Chondrocyte (in vitro differentiated cells): Measurements from ENCODE around the gene GPR157. TPM values are rescaled to one million over a fixed set of nuclear protein-coding genes. Genes with fewer than 3 reads are reported as not detected.
A peak's percentile ranks its signal among the peaks of the same experiment; 100 is the strongest.

ENCODE experiments used
- DNase-seq: peaks from one replicate; pipeline ENCODE4 v3.0.0; 2021; ENCODE audit warnings: mixed read lengths, low spot score
- H3K27ac Mint-ChIP-seq: one replicate; pipeline ENCODE4 v1.8.0; 2021; ENCODE audit warnings: mild to moderate bottlenecking, moderate library complexity, mixed read lengths; ENCODE audit not compliant: unreplicated experiment
- H3K27me3 Mint-ChIP-seq: 2 replicates; pipeline ENCODE4 v1.8.0; 2021; ENCODE audit warnings: low read depth, mixed read lengths
- H3K36me3 Mint-ChIP-seq: 2 replicates; pipeline ENCODE4 v1.8.0; 2021; ENCODE audit warnings: low read depth, mixed read lengths
- H3K4me1 Mint-ChIP-seq: 2 replicates; pipeline ENCODE4 v1.8.0; 2021; ENCODE audit warnings: low read depth, mild to moderate bottlenecking, mixed read lengths
- H3K4me3 Mint-ChIP-seq: one replicate; pipeline ENCODE4 v1.8.0; 2021; ENCODE audit warnings: mild to moderate bottlenecking, moderate library complexity, mixed read lengths; ENCODE audit not compliant: unreplicated experiment
- H3K9me3 Mint-ChIP-seq: 2 replicates; pipeline ENCODE4 v1.8.0; 2021; ENCODE audit warnings: low read depth, mixed read lengths
- total RNA-seq: library from RNA; stranded (reverse); gene quantifications from 3 replicates; pipeline ENCODE4 v1.2.1, GENCODE V29; 2021
- TF ChIP-seq, protein P1 (sequence below): fragments of 200-600 bp; sonication (generic); IDR thresholded peaks from 2 replicates; pipeline ENCODE4 v1.5.0; 2021; ENCODE audit warnings: antibody characterized with exemption, mild to moderate bottlenecking, moderate library complexity

GPR157 gene
- total RNA-seq, 1 donor from 2014 or later: 6.9 TPM

DNA sequence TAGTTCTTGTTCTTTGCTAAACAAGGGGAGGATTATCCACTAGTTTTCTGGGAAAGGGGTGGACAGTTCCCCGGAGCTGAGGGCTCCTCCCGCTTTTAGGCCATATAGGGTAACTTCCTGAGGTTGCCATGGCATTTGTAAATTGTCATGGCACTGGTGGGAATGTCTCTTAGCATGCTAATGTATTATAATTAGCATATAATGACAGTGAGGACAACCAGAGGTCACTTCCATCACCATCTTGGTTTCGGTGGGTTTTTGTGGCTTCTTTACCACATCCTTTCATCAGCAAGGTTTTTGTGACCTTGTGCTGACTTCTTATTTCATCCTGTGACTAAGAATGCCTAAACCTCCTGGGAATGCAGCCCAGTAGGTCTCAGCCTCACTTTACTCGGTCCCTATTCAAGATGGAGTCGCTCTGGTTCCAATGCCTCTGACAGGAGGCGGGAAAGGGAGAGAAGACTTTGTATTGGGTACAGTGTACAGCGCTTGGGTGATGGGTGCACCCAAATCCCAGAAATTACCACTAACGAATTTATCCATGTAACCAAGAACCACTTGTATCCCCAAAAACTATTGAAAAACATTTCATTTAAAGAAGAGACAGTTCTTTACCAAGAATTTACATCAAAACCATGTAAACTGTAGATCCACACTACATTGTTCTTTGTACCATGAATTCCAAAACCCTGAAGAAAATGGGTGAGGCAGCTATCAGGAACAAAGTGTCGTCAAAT is 50.7 kb downstream of the GPR157 start:
- Mint-ChIP-seq H3K4me1 (peaks cover 25% of the 10 kb centered on the region), H3K36me3 (no peaks in the 10 kb centered on the region), H3K9me3 (no peaks in the 10 kb centered on the region), H3K27ac (no peak overlapping the region), H3K4me3 (no peak overlapping the region), H3K27me3 (peaks cover 15% of the 10 kb centered on the region)
- TF ChIP-seq, protein P1, sequence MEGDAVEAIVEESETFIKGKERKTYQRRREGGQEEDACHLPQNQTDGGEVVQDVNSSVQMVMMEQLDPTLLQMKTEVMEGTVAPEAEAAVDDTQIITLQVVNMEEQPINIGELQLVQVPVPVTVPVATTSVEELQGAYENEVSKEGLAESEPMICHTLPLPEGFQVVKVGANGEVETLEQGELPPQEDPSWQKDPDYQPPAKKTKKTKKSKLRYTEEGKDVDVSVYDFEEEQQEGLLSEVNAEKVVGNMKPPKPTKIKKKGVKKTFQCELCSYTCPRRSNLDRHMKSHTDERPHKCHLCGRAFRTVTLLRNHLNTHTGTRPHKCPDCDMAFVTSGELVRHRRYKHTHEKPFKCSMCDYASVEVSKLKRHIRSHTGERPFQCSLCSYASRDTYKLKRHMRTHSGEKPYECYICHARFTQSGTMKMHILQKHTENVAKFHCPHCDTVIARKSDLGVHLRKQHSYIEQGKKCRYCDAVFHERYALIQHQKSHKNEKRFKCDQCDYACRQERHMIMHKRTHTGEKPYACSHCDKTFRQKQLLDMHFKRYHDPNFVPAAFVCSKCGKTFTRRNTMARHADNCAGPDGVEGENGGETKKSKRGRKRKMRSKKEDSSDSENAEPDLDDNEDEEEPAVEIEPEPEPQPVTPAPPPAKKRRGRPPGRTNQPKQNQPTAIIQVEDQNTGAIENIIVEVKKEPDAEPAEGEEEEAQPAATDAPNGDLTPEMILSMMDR: no peak
- DNase-seq: peak; percentile 9

GRCh38 chr1:9075022-9075421 is 53.9 kb downstream of the GPR157 start:
- no peak overlapping the region for H3K27ac Mint-ChIP-seq
- peaks cover 17% of the 10 kb centered on the region for H3K27me3 Mint-ChIP-seq
- no peak overlapping the region for H3K4me3 Mint-ChIP-seq
- TF ChIP-seq, protein P1: no peak
- peaks cover 10% of the 10 kb centered on the region for H3K4me1 Mint-ChIP-seq
- DNase-seq: no peak
- H3K9me3 Mint-ChIP-seq: no peaks in the 10 kb centered on the region
- H3K36me3 Mint-ChIP-seq: no peaks in the 10 kb centered on the region

DNA sequence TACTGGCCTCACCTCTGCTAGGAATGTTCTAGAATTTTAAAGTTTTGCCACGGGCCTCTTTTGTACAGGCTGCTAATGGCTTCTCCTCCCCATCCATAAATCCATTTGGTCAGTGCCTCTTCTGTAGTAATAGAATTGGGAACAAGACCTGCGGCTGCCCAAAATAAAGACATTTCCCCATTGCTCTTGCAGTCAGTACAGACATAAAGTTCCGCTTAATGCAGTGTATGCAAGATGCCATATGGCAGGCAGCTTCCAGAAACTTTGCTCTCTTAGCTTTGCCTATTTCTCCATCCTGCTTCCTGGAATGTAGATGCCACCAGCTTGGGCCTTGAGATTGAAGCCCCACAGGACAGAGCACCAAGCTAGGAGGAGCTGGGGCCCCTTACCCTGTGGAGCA is 55.8 kb downstream of the GPR157 start:
- Mint-ChIP-seq H3K4me3 (no peak overlapping the region), H3K36me3 (no peaks in the 10 kb centered on the region), H3K27me3 (peaks cover 22% of the 10 kb centered on the region), H3K9me3 (no peaks in the 10 kb centered on the region), H3K4me1 (peaks cover 10% of the 10 kb centered on the region), H3K27ac (no peak overlapping the region)
- TF ChIP-seq, protein P1: no peak
- no peak for DNase-seq

GRCh38 chr1:9071554-9072235 is 57.2 kb downstream of the GPR157 start:
- Mint-ChIP-seq H3K4me3 (no peak overlapping the region), H3K4me1 (peaks cover 17% of the 10 kb centered on the region), H3K27ac (no peak overlapping the region), H3K9me3 (no peaks in the 10 kb centered on the region), H3K36me3 (peaks cover 1% of the 10 kb centered on the region), H3K27me3 (peaks cover 23% of the 10 kb centered on the region)
- DNase-seq: no peak
- TF ChIP-seq, protein P1: no peak

GRCh38 chr1:9070486-9070885 is 58.4 kb downstream of the GPR157 start:
- Mint-ChIP-seq H3K9me3 (no peaks in the 10 kb centered on the region), H3K4me3 (no peak overlapping the region), H3K4me1 (peaks cover 17% of the 10 kb centered on the region), H3K27me3 (peaks cover 23% of the 10 kb centered on the region), H3K36me3 (peaks cover 1% of the 10 kb centered on the region), H3K27ac (no peak overlapping the region)
- no peak for DNase-seq
- TF ChIP-seq, protein P1: no peak
